ENCODE results near the gene SPINDOC.
A peak's percentile ranks its signal among the peaks of the same experiment; 100 is the strongest.

SPINDOC gene

DNA sequence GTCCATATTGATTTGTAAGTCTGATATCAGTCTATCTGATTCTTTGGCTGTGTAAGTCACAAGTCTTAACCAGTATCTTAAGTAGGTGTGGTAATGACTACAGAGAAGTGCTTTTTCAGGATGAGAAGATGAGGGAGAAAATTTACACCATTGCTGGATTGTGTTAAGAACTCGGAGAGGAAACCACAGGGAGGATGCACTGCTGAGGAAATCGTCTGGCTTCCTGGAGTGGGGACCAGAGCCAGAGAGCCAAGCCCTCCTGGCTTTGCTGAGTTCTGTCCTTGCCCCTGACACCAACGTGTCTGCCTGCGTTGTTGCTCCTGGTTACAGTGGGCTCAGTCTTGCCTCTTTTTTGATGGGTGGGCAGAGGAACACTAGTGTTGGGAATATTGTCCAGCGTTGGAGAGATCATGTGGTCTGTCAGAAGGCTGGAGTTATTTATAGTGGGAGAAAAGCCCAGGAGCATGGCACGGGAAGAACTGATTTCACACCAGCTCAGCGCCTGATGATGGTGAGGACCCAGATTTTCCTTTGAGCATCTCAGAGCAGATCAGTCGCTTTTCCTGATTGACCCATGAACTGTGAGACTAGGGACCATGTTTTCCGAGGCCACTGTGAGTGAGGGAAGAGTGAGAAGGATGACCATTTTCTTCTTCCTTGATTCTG lies 55.3 kb downstream of the SPINDOC start:
- CTCF ChIA-PET: interaction anchor here (1.1 to 2.3 kb wide), 3 partner anchors 10 to 77 kb away, joined by 4 to 12 read pairs (median 7); no protein-coding TSS in a partner anchor
- TF ChIP-seq, protein P1, sequence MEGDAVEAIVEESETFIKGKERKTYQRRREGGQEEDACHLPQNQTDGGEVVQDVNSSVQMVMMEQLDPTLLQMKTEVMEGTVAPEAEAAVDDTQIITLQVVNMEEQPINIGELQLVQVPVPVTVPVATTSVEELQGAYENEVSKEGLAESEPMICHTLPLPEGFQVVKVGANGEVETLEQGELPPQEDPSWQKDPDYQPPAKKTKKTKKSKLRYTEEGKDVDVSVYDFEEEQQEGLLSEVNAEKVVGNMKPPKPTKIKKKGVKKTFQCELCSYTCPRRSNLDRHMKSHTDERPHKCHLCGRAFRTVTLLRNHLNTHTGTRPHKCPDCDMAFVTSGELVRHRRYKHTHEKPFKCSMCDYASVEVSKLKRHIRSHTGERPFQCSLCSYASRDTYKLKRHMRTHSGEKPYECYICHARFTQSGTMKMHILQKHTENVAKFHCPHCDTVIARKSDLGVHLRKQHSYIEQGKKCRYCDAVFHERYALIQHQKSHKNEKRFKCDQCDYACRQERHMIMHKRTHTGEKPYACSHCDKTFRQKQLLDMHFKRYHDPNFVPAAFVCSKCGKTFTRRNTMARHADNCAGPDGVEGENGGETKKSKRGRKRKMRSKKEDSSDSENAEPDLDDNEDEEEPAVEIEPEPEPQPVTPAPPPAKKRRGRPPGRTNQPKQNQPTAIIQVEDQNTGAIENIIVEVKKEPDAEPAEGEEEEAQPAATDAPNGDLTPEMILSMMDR (IDR thresholded peaks at IDR 0.05; ENCODE audit: control extremely low read depth, extremely low read depth, low read depth, missing control alignments): no peak
- POLR2A ChIA-PET: no interaction called here
- no peak for DNase-seq (ENCODE audit: extremely low spot score)

DNA sequence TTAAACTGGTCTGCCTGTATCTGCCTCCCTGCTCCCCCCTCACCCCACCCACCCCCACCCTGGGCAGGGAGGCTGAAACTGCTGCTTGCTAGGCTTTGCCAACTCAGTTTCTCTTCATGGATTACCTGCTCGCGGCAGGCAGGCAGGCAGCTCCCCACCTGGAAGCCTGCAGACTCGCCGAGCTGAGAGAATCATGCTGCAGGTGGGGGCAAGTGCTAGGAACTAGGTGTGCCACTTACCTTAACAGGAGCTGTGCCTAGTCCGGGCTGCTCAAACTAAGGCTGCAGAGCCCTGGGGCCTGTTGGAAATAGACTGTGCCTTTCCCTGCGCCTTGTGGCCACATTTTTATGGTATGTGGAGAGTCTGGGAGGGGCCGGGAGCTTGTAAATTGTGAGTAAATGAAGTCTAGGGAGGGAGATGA lies 55.9 kb downstream of the SPINDOC start:
- CTCF ChIA-PET: interaction anchor here (1.1 to 2.3 kb wide), 2 partner anchors 31 to 76 kb away, joined by 4 to 12 read pairs; no protein-coding TSS in a partner anchor
- POLR2A ChIA-PET: interaction anchor here (0.6 kb wide), 1 partner anchor 315 kb away, joined by 6 read pairs; no protein-coding TSS in a partner anchor
- TF ChIP-seq, protein P1 (IDR thresholded peaks at IDR 0.05; ENCODE audit: control extremely low read depth, extremely low read depth, low read depth, missing control alignments): no peak
- no peak for DNase-seq (ENCODE audit: extremely low spot score)

DNA sequence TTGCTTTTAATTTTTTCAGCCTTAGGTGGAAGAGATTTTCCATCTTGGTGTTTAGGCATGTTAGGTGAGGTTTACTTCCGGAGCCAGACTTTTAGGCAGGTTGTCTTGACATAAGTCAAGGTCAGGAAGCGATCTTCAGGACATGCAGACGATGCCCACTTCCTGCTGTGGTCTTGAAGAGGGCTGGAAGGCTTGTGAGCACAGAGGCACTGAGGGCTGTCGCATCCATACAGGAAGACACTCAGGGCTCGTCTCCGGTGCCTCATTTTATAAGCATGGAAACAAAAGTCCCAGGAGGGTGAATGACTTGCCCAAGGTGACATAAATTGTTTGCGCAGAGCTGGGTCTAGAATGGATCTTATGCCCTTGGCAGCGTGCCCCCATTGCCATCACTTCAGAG lies 56.4 kb downstream of the SPINDOC start:
- TF ChIP-seq, protein P1 (IDR thresholded peaks at IDR 0.05; ENCODE audit: control extremely low read depth, extremely low read depth, low read depth, missing control alignments): no peak
- no peak for DNase-seq (ENCODE audit: extremely low spot score)
- CTCF ChIA-PET: interaction anchor here (1.1 to 2.3 kb wide), 6 partner anchors 8 to 75 kb away, joined by 3 to 12 read pairs (median 4); no protein-coding TSS in a partner anchor
- POLR2A ChIA-PET: interaction anchor here (0.6 kb wide), 2 partner anchors 44 to 315 kb away, joined by 3 to 6 read pairs; no protein-coding TSS in a partner anchor

DNA sequence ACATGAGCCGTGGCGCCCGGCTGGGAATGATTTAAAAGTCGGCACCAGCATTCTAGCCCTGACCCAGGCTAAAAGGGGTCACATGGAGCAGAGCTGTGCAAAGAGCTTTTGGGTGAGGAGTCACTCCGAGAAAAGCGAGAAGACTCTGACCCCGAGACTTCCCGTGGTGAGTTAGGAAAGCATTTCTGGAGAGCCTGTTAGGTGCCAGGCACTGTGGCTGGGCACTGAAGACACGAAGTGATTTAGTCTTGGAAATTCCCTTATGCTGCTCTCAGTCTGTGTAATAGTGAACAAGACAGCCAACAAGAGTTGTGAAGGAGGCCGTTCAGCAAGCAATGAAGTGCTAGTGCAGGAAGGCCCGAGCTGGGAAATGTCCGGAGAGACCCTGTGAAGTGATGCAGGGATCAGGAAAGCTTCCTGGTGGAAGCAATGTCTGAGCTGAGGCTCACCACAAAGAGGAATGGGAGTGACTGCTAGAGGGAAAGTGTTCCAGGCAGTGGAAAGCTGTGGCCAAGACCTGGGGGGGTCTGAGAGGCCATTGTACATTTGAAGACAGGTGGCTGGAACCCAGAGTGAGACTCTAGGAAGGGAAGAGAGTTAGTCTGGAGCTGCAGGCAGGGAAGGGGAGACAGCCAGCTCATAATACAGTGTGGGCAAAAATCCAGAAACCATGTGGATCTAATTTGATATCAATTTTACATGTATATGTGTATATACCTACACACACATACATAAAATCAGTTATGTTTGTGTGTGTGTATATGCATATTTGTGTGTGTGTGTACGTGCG lies 57.3 kb downstream of the SPINDOC start:
- TF ChIP-seq, protein P1 (IDR thresholded peaks at IDR 0.05; ENCODE audit: control extremely low read depth, extremely low read depth, low read depth, missing control alignments): no peak
- no peak for DNase-seq (ENCODE audit: extremely low spot score)
- CTCF ChIA-PET: interaction anchor here (0.8 to 2.3 kb wide), 7 partner anchors 9 to 33 kb away, joined by 3 to 12 read pairs (median 3); no protein-coding TSS in a partner anchor
- POLR2A ChIA-PET: interaction anchor here (0.6 kb wide), 1 partner anchor 43 kb away, joined by 3 read pairs; no protein-coding TSS in a partner anchor

DNA sequence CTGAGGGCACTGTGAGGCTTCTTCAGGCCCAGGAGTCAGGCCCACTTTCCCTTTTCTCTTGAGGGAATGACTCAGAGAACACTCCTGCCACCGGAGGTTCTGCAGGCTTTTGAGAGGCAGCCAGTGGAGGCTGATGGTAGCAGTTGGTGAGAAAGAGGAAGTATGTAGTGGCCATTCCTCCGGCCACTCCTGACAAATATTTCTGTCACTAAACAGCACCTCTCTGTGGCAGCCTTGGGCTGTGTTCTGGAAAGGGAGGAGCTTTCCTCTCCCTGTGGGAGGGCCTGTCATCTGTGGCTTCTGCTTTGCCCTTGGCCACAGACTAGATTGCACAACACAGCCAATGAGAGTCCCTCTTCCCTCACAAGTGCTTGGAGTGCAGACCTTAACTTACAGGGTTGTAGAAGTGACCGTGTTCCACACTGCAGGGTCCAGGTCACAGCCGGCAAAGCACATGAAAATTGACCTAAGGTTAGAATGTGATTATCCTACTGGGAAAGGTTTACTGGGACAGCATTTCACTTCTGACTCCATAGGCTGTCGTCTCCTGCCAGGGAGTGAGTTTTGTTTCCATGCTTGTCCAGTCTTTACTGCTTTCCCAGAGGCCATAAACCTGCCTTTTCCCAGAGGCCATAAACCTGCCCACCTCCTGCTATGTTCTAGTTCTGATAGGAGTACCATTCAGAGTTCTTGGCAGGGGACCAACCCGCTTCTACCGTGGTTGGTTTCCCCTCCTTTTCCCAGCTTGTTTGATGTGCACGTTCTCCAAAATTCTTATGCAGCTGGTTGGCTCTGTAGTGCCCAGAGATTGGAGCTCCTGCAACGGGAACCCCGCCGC lies 58.9 kb downstream of the SPINDOC start:
- CTCF ChIA-PET: interaction anchor here (0.7 to 9.3 kb wide), 16 partner anchors 8 to 104 kb away, joined by 3 to 95 read pairs (median 4); partner anchors contain the start of genes MARK2 and ZFTA
- POLR2A ChIA-PET: interaction anchor here (0.5 kb wide), 2 partner anchors 34 to 105 kb away, joined by 4 read pairs; partner anchors contain the start of gene MARK2
- peak; percentile 88 for DNase-seq (ENCODE audit: extremely low spot score)
- TF ChIP-seq, protein P1 (IDR thresholded peaks at IDR 0.05; ENCODE audit: control extremely low read depth, extremely low read depth, low read depth, missing control alignments): peak; percentile 79
